GM08714 (cell line): Measurements from ENCODE around the gene USP13.

Experiments
- H3K4me3 ChIP-seq: fragments of 200-500 bp; sonication (Bioruptor generic); 2 replicates; pipeline ENCODE4 v1.5.1; 2014; ENCODE audit warnings: mild to moderate bottlenecking, low read length, inconsistent platforms
- ZNF274 ChIP-seq: IDR thresholded peaks from 2 replicates; pipeline ENCODE4 v1.6.1; 2012; ENCODE audit warnings: mild to moderate bottlenecking, low read depth, low read length

USP13 gene

DNA sequence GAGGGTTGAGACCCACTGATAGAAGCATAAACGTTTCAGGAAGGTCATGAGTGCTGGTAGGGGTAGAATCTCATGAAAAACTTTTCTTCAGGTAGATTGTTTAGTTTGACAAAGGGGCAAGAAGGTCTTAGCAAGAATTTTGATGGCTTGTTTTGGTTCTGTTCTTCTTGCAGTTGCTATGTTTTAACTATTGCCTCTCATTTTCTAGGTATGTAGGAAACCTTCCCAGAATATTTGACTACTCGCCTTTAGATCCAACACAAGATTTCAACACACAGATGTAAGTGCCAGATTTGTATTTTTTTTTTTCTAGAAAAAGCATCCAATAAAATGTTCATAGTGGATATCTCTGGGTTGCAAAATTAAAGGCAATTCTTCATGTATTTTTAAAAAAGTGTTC lies 77.1 kb downstream of the USP13 start:
- no peak for TF ChIP-seq ZNF274

DNA sequence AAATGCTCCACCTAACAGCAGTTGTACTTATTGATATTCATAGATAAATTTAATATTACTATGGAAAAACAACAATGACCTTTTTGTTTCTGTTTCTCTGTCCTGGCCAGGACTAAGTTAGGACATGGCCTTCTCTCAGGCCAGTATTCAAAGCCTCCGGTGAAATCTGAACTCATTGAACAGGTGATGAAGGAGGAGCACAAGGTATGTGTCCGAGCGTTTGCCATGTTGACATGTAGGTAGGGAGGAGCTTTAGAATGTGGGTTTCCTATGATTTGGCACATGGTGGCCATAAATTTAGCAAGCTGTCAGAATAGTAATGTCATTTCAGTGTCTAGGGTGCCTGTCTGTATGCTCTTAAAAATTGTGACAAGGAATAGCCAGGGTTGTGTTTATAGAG lies 77.7 kb downstream of the USP13 start:
- TF ChIP-seq ZNF274: no peak
- H3K4me3 ChIP-seq: no peak overlapping the region

More for the DNA sequence above, 77.1 kb downstream of the USP13 start:
- H3K4me3 ChIP-seq: no peak overlapping the region

DNA sequence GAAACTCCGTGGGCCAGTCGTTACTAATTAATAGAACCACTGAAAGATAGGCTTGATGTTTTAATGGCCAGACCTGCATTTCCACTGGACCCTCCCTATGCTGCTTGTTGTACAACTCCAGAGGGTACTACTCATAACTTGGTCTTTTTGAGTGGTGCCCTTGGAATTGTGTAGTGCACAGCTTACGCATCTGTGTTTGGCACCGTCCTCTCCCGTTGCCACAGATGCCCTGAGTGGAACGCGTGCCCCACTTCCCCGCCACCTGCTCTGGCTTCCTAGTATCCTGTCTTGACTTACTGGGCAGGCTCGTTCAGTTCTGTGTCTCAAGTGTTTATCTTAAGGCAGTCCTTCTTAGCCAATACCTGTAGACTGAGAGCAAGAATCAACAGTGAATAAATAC lies 78.7 kb downstream of the USP13 start:
- no peak for TF ChIP-seq ZNF274
- H3K4me3 ChIP-seq: no peak overlapping the region

DNA sequence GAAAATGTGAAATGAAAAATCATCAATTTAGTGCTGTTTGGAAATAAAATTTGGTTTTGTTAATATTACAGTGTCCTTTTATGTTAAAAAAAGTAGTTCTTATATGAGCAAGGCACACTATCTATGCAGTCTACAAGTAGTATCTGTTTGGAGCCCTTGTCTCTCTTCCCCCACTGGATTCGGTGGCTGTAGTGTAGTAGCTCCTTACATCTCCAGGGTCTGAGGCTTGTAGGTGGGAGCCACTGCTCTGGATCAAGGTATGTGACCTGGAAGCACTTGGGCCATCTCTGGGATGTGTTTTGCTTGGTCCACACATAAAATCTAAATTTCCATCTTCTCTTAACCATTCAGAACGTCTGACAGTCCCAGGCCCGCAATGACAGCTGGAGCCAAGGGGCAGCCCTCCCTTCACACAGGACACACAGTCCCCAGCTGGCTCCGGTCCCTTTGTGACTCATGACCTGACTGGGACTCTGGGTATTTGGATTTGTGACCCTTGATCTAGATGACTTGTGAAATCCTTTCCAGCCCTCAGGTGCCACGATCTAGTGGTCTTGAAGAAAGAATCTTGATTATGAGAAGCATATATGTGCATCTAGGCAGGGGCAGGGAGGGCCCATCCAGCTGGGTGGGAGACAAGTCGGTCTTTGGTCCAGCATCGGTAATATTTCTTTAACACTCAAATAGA lies 80.0 kb downstream of the USP13 start:
- TF ChIP-seq ZNF274: no peak
- H3K4me3 ChIP-seq: no peak overlapping the region

DNA sequence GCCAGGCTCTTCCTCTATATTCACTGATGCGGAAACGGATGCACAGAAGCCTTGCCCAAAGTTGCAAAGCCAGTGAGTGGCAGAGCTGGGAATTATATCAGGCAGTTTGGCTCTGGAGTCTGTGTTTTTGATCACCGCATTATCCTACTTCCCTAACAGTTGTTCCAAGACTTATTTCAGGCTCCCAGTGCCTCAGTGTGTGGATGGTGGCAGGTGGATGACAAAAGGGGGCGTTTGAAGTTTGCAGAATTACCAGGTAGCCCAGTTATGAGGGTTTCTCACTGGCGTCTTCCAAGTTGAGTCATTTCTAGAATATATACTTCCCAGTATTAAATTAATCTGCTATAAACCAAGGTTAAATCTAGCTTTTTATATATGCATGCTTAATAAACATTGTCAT lies 81.0 kb downstream of the USP13 start:
- no peak overlapping the region for H3K4me3 ChIP-seq
- TF ChIP-seq ZNF274: no peak

DNA sequence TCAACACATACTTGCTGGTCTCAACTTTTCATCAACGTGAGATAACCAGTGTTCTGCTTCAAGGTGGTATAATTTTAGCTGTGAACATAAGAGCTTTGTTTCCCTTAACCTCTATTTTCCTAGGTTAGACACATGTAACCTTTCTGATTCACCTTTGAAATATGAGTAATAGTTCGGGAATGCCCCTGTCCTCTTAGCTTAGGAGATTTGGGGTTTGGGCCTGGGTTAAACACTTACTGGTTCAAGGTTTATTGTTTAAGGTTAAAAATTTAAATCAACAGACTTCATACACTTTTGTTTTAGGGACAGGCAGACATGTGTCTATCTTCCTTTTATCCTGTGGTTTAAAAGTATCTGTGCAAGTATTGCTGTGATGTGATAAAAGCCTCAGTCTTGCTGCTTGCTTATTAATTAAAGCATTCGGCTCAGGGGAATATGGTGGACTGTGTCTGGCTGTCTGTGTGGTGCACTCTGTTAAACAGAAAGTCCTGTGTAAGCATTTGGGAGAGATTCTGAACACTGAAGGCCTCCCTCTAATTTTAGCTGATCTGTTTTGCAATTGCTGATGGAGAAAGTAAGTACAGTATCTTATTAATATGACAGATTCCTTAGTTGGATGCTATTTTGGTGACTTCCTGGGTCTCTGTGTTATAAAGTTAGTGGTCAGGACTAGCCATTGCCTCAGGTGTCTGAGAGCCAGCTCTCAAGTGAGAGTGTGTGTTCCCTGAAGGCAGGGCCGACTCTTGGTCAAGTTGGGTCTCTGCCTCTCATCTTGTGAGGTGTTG lies 81.8 kb downstream of the USP13 start:
- no peak for TF ChIP-seq ZNF274
- no peak overlapping the region for H3K4me3 ChIP-seq

DNA sequence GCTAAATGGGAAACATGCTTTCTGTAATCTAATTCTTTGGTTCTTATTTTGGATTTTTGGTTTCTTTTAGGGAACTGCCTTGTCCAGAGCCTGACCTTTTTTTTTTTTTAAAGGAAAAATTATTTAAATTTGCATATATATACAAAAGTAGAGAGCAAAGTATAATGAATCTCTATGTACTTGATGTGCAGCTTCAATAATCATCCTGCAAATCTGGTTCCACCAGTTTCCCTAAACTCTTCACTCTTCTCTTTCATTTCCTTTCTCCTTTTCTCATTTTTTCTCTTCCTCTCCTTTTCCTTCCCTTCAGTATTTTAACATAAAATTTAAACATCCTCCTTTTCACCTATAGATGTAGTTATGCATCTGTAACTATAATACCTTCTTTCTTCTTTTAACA lies 82.5 kb downstream of the USP13 start:
- no peak overlapping the region for H3K4me3 ChIP-seq
- no peak for TF ChIP-seq ZNF274

DNA sequence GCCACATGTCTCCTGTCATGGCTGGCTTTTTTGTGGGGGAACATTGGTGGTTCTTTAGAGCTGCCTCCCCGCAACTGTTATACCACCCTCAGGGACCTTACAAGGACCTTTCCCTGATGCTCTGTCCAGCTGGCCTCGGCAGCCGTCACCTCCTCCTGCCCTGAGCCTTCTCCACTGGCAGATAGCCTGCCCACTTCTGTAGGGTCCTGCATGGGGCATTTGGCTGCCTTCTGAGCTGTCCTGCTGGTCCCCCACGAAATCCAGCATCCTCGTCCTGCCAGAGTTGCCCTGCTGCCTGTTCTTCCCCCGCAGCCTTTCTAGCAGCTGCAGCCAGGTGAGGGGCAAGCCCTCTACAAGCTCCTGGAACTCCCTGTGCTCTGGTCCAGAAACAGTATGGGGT lies 86.2 kb downstream of the USP13 start:
- no peak for TF ChIP-seq ZNF274
- H3K4me3 ChIP-seq: no peak overlapping the region

DNA sequence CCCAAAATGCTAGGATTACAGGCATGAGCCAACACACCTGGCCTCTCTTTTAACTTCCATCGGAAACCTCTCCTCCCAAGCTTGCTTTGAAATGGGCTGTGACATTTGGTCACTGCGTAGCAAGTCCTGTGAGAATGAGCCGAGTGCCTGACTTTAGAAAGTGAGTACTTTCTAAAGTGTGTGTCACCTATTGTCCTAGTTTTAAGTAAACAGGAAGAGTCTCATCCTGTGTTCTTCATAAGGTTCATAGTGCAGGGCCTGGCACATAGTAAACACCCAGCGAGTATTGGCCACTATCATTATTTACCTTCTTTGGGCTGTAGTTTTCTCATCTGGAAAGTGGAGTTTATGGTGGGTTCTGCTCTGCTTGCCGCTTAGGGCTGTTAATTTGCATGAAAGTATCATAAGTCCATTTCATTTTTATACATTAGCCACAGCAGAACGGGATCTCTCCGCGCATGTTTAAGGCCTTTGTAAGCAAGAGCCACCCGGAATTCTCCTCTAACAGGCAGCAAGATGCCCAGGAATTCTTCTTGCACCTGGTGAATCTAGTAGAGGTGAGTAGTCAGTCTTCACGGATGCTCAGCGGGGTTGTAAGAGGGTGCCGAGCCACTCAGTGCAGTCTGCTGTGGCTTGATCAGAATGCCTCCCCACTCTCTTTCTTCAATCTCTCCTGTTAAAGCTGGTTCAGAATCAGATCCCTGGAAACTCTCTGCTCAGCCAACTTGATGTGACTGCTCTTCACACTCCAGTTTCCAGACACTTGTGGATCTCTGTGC lies 87.2 kb downstream of the USP13 start:
- TF ChIP-seq ZNF274: no peak
- no peak overlapping the region for H3K4me3 ChIP-seq

DNA sequence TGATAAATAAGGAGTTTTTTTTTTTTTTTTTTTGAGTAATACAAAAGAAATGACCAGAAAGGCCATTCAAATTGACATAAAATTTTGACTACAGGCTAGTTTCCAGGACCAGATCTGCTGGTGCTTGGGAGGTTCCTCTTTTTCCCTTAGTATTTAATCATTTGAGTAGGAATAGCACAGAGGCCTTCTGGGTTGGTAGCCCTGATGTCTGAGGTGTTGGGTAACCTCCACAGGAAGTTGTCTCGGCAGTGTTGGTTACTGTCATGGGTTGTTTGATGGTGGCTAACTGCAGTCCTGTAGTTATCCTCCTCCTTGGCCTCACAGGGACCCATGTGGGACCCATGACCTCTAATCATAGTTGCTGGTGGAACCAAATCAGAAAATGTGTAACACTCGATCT lies 91.1 kb downstream of the USP13 start:
- H3K4me3 ChIP-seq: no peak overlapping the region
- no peak for TF ChIP-seq ZNF274

DNA sequence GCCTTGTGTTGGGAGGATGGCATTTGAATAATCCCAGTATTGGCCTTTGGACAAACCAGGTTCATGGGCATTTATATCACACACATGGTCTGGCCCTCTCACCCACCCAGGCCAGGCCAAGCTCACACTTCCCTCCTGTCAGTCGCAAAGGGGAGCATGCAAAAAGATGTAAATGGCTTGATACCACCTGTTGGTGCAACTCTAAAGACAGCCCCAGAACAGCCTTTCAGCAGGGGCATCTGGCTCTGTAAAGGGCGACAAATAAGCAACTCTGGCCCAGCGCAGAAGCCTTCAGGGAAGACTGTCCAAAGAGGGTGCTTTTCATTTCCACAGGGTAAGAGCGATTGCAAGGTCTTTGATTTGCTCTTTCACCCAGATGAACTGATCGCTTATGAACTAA lies 91.8 kb downstream of the USP13 start:
- no peak overlapping the region for H3K4me3 ChIP-seq
- no peak for TF ChIP-seq ZNF274

DNA sequence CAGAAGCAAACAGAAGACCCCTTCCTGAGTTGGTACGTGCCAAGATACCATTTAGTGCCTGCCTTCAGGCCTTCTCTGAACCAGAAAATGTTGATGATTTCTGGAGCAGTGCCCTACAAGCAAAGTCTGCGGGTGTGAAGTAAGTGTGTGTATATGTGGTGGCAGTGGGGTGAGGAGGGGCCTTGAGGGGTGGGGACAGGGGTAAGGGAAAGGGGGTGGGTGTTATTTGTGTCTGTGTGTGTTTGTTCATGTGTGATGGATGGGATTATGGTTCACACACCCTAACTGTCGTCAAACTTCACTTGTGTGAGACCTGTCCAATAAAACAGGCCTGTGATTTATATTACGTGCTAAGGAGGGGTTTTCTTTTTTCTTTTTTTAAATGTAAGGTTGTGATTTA lies 92.2 kb downstream of the USP13 start:
- no peak overlapping the region for H3K4me3 ChIP-seq
- no peak for TF ChIP-seq ZNF274

DNA sequence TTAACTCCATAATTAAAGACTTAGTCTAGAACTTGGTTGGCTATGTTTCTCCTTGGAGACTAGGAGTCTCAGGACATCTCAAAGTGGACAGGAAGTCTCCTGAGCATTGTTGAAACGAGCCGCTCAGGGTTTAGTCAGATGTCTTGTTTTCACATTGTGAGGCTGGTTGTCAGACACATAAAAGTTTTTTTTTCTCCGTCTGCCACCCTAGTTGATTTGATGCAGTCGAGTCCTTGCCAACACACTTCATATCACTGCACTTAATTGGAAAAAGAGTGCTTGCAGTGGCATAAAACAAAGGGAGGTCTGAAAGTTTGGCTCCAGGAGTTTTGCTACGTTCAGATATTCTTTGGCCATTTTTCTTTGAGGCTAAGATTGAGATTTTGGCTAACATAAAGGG lies 92.9 kb downstream of the USP13 start:
- H3K4me3 ChIP-seq: no peak overlapping the region
- TF ChIP-seq ZNF274: no peak

DNA sequence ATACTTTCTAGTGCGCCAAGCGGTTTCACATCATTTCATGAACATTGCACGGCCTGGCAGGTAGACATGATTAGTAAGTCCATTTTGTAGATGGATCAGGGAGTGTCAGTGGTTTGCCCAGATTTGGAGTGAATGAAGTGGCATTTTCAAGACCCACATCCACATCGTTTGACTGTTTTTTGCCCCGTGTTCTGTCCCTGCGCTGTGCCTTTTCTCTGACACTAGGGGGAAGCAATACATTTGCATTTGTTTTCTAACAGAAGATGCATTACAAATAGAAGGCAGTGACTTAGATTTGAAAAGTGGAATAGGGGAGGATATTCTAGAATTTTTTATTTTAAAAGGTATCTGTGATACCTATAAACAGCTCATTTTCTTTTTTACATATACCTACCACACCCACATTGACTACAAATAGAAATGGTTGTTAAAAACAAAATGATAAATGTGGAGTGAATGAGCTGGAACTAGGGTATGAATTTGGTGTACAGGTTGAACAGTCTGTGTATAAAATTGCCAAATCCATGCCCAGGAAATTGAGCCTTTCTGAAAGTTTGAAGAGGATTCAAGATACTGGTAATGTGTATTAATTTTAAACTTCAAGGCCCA lies 98.0 kb downstream of the USP13 start:
- no peak overlapping the region for H3K4me3 ChIP-seq
- no peak for TF ChIP-seq ZNF274
